Caco-2 (cell line): ENCODE measurements around the gene SRGAP1. TPM values are rescaled to one million over a fixed set of nuclear protein-coding genes. Genes with fewer than 3 reads are reported as not detected.

ENCODE experiments used
- BruUV-seq: library from RNA; stranded (reverse); fragments of 400-500 nt; replicated peaks from 2 replicates; lab custom pipeline; 2021; lab: Mats Ljungman, UMichigan
- CTCF ChIA-PET: fragments of 300-600 bp; sonication (Branson Sonifier 250); formaldehyde crosslinking; loops from one replicate; lab custom pipeline; 2022; ENCODE audit warnings: antibody characterized with exemption; lab: Charles Lee
- POLR2A ChIA-PET: fragments of 300-600 bp; sonication (Branson Sonifier 250); formaldehyde crosslinking; loops from one replicate; lab custom pipeline; 2022; ENCODE audit warnings: antibody characterized with exemption; lab: Charles Lee
- DNase-seq, 2 experiments: peaks; one replicate each; pipeline versions ENCODE4 v3.0.0 to v3.0.0-alpha.2; 2020 to 2022
- H3K27me3 ChIP-seq: replicated peaks from 2 replicates; pipeline ENCODE4 v1.6.0; 2011; ENCODE audit warnings: low read length; ENCODE audit not compliant: control insufficient read depth, insufficient read depth
- H3K36me3 ChIP-seq: 2 replicates; pipeline ENCODE4 v1.5.1; 2011; ENCODE audit warnings: low read length; ENCODE audit not compliant: control insufficient read depth, insufficient read depth
- H3K4me1 ChIP-seq: fragments of 250-450 bp; sonication (Bioruptor Pico); 2 replicates; pipeline ENCODE4 v1.5.1; 2020; ENCODE audit warnings: mild to moderate bottlenecking
- H3K4me3 ChIP-seq: 2 replicates; pipeline ENCODE4 v1.5.1; 2011; ENCODE audit warnings: low read depth, mild to moderate bottlenecking, control low read depth, low read length
- H3K9me3 ChIP-seq: fragments of 250-450 bp; sonication (Bioruptor Pico); 2 replicates; pipeline ENCODE4 v1.5.1; 2020; ENCODE audit warnings: mild to moderate bottlenecking, moderate library complexity
- H3K27ac Mint-ChIP-seq: one replicate; pipeline ENCODE4 v1.8.0; 2022; ENCODE audit warnings: mixed read lengths; ENCODE audit not compliant: unreplicated experiment
- H3K27me3 Mint-ChIP-seq: one replicate; pipeline ENCODE4 v1.8.0; 2022; ENCODE audit warnings: mixed read lengths; ENCODE audit not compliant: insufficient read depth, unreplicated experiment
- H3K36me3 Mint-ChIP-seq: one replicate; pipeline ENCODE4 v1.8.0; 2022; ENCODE audit warnings: mild to moderate bottlenecking, mixed read lengths; ENCODE audit not compliant: insufficient read depth, unreplicated experiment
- H3K4me1 Mint-ChIP-seq: one replicate; pipeline ENCODE4 v1.8.0; 2022; ENCODE audit warnings: low read depth, mixed read lengths; ENCODE audit not compliant: unreplicated experiment
- H3K4me3 Mint-ChIP-seq: one replicate; pipeline ENCODE4 v1.8.0; 2022; ENCODE audit warnings: mild to moderate bottlenecking, moderate library complexity, mixed read lengths; ENCODE audit not compliant: unreplicated experiment
- H3K9me3 Mint-ChIP-seq: one replicate; pipeline ENCODE4 v1.8.0; 2022; ENCODE audit warnings: mixed read lengths; ENCODE audit not compliant: unreplicated experiment
- intact Hi-C: fragments of 100-400 bp; cut with micrococcal nuclease; formaldehyde crosslinking; loops from one replicate; pipeline ENCODE4 v1.10.0; 2022; ENCODE audit not compliant: unreplicated experiment
- total RNA-seq: library from RNA; stranded (reverse); gene quantifications from 2 replicates; pipeline ENCODE4 v1.2.3, GENCODE V29; 2022
- TF ChIP-seq, protein P1 (sequence below), 2 experiments: fragments of 200-600 bp in 1 of 2; IDR thresholded peaks; 1 replicate in 1 of 2; 2 replicates in 1 of 2; pipeline versions ENCODE4 v1.5.1 to v1.8.0; 2011 to 2022; ENCODE audit warnings: antibody characterized with exemption in 1 of 2, control low read depth in 1 of 2, inconsistent platforms in 1 of 2, low read depth in 1 of 2, low read length in 1 of 2, mild to moderate bottlenecking in 1 of 2, moderate library complexity in 1 of 2; ENCODE audit not compliant: insufficient read depth in 1 of 2, severe bottlenecking in 1 of 2, unreplicated experiment in 1 of 2

The SRGAP1 gene
- total RNA-seq, 1 experiment from 2014 or later: 22.1 TPM

DNA sequence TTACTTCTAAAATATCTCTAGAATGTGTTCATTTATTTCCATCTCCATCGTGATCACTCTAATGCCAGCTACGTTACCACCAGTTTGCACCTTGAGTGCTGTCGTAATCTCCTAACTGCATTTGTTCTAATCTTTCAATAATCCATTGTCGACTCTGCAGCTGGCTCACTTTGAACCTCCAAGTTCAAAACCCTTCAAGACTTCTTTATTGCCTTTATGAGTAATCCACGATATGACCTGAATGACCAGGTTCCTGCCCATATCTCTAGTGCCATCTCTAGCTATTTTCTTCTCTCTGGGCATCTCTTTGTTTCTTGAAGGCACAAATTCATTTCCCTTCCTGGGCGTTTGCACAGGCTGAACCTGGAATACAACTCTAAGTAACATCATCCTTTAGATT is 76.7 kb downstream of the SRGAP1 start:
- intact Hi-C loops: no loop called here
- peaks cover 12% of the 10 kb centered on the region for H3K9me3 Mint-ChIP-seq
- no peaks in the 10 kb centered on the region; the same call in 1 of the 2 replicates for H3K36me3 ChIP-seq
- no peak overlapping the region for H3K27ac Mint-ChIP-seq
- no peak overlapping the region for H3K4me3 ChIP-seq
- TF ChIP-seq, protein P1, sequence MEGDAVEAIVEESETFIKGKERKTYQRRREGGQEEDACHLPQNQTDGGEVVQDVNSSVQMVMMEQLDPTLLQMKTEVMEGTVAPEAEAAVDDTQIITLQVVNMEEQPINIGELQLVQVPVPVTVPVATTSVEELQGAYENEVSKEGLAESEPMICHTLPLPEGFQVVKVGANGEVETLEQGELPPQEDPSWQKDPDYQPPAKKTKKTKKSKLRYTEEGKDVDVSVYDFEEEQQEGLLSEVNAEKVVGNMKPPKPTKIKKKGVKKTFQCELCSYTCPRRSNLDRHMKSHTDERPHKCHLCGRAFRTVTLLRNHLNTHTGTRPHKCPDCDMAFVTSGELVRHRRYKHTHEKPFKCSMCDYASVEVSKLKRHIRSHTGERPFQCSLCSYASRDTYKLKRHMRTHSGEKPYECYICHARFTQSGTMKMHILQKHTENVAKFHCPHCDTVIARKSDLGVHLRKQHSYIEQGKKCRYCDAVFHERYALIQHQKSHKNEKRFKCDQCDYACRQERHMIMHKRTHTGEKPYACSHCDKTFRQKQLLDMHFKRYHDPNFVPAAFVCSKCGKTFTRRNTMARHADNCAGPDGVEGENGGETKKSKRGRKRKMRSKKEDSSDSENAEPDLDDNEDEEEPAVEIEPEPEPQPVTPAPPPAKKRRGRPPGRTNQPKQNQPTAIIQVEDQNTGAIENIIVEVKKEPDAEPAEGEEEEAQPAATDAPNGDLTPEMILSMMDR (IDR thresholded peaks at IDR 0.05; ENCODE audit: insufficient read depth in 1 of 2, low read depth in 1 of 2, low read length in 1 of 2, severe bottlenecking in 1 of 2, unreplicated experiment in 1 of 2): no peak
- H3K36me3 Mint-ChIP-seq: peaks cover 14% of the 10 kb centered on the region
- H3K4me3 Mint-ChIP-seq: no peak overlapping the region
- H3K4me1 Mint-ChIP-seq: peaks cover 46% of the 10 kb centered on the region
- DNase-seq: no peak
- ChIA-PET CTCF (no interaction called here), POLR2A (no interaction called here)
- H3K27me3 ChIP-seq: no peaks in the 10 kb centered on the region
- no peaks in the 10 kb centered on the region for H3K27me3 Mint-ChIP-seq
- no peaks in the 10 kb centered on the region for H3K9me3 ChIP-seq
- peaks cover 52% of the 10 kb centered on the region for H3K4me1 ChIP-seq
- BruUV-seq: no TSS peak

GRCh38 chr12:63922474-63922873 is 78.0 kb downstream of the SRGAP1 start:
- Mint-ChIP-seq H3K27me3 (no peaks in the 10 kb centered on the region), H3K36me3 (peaks cover 14% of the 10 kb centered on the region), H3K27ac (peak overlapping the region; percentile 60), H3K4me1 (peaks cover 38% of the 10 kb centered on the region), H3K9me3 (peaks cover 12% of the 10 kb centered on the region), H3K4me3 (no peak overlapping the region)
- ChIA-PET POLR2A (no interaction called here), CTCF (no interaction called here)
- H3K4me3 ChIP-seq: no peak overlapping the region
- H3K9me3 ChIP-seq: no peaks in the 10 kb centered on the region
- DNase-seq: peak; percentile 42 to 68
- intact Hi-C loops: no loop called here
- H3K27me3 ChIP-seq: no peaks in the 10 kb centered on the region
- no peaks in the 10 kb centered on the region; the same call in 1 of the 2 replicates for H3K36me3 ChIP-seq
- H3K4me1 ChIP-seq: peaks cover 41% of the 10 kb centered on the region
- no TSS peak for BruUV-seq
- TF ChIP-seq, protein P1 (IDR thresholded peaks at IDR 0.05; ENCODE audit: insufficient read depth in 1 of 2, low read depth in 1 of 2, low read length in 1 of 2, severe bottlenecking in 1 of 2, unreplicated experiment in 1 of 2): no peak

DNA sequence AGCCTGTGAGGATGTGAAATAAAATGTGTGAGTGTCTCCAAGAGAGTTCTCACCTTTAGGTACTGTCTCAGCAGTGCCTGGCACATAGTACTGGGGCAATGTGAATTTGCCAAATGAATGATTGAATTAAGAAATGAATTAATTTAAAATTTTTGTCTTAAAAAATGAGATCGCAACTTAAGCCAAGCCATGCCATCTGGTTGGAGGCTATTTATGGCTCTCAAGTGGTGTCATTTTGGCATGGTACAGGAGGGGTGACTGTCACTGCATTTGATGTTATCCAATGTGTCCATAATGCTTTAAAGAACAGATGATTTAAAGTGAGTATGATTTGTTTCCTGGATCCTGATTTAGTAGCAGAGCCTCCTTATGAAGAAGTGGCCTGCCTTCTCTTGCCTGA is 80.3 kb downstream of the SRGAP1 start:
- CTCF ChIA-PET: no interaction called here

More for the DNA sequence above, 80.3 kb downstream of the SRGAP1 start:
- Histone ChIP-seq H3K36me3 (no peaks in the 10 kb centered on the region; the same call in 1 of the 2 replicates), H3K4me3 (no peak overlapping the region), H3K9me3 (no peaks in the 10 kb centered on the region), H3K27me3 (no peaks in the 10 kb centered on the region), H3K4me1 (peaks cover 20% of the 10 kb centered on the region)
- H3K4me3 Mint-ChIP-seq: no peak overlapping the region
- H3K4me1 Mint-ChIP-seq: peaks cover 18% of the 10 kb centered on the region
- POLR2A ChIA-PET: no interaction called here
- intact Hi-C loops: no loop called here
- DNase-seq: no peak
- H3K9me3 Mint-ChIP-seq: peaks cover 12% of the 10 kb centered on the region
- H3K27me3 Mint-ChIP-seq: no peaks in the 10 kb centered on the region
- H3K36me3 Mint-ChIP-seq: peaks cover 6% of the 10 kb centered on the region
- H3K27ac Mint-ChIP-seq: no peak overlapping the region
- no TSS peak for BruUV-seq
- TF ChIP-seq, protein P1 (IDR thresholded peaks at IDR 0.05; ENCODE audit: insufficient read depth in 1 of 2, low read depth in 1 of 2, low read length in 1 of 2, severe bottlenecking in 1 of 2, unreplicated experiment in 1 of 2): no peak
